GM23338 (cell line): ENCODE measurements around the gene EPHA8.

Experiments
- CREB1 ChIP-seq: fragments of 250-450 bp; sonication (Bioruptor Pico); IDR thresholded peaks from 2 replicates; pipeline ENCODE4 v1.5.0; 2020; ENCODE audit warnings: low read depth, mild to moderate bottlenecking, moderate library complexity
- CTCF ChIP-seq, 2 experiments: fragments of 200-600 bp in 1 of 2; sonication (generic) in 1 of 2; conservative IDR thresholded peaks; 2 replicates each; pipeline versions ENCODE4 v1.5.1 to v1.6.1; 2016 to 2017; ENCODE audit warnings: antibody characterized with exemption in 2 of 2, low read depth in 2 of 2, mild to moderate bottlenecking in 2 of 2, moderate library complexity in 1 of 2
- EZH2 ChIP-seq: fragments of 200-600 bp; sonication (generic); IDR thresholded peaks from one replicate; pipeline ENCODE4 v1.8.0; 2017; ENCODE audit warnings: antibody characterized with exemption, mild to moderate bottlenecking, low read depth; ENCODE audit not compliant: unreplicated experiment
- EZH2phosphoT487 ChIP-seq: fragments of 200-600 bp; sonication (generic); IDR thresholded peaks from one replicate; pipeline ENCODE4 v1.8.1; 2018; ENCODE audit warnings: antibody characterized with exemption; ENCODE audit not compliant: unreplicated experiment
- JUNB ChIP-seq: IDR thresholded peaks from one replicate; pipeline ENCODE4 v1.6.1; 2016; ENCODE audit warnings: antibody characterized with exemption; ENCODE audit not compliant: unreplicated experiment
- NANOG ChIP-seq: IDR thresholded peaks from 2 replicates; pipeline ENCODE4 v1.6.1; 2016; ENCODE audit warnings: antibody characterized with exemption, borderline replicate concordance
- POLR2AphosphoS5 ChIP-seq: IDR thresholded peaks from 2 replicates; pipeline ENCODE4 v1.6.1; 2016; ENCODE audit warnings: antibody characterized with exemption, low read depth
- REST ChIP-seq: IDR thresholded peaks from one replicate; pipeline ENCODE4 v1.6.1; 2018; ENCODE audit warnings: antibody characterized with exemption; ENCODE audit not compliant: unreplicated experiment
- ZNF114 ChIP-seq: fragments of 250-450 bp; sonication (Bioruptor Pico); IDR thresholded peaks from 2 replicates; pipeline ENCODE4 v1.5.0; 2020; ENCODE audit warnings: mild to moderate bottlenecking, moderate library complexity
- ZNF331 ChIP-seq: fragments of 250-450 bp; sonication (Bioruptor Pico); IDR thresholded peaks from 2 replicates; pipeline ENCODE4 v1.5.0; 2020; ENCODE audit warnings: low read depth, mild to moderate bottlenecking, moderate library complexity
- TF ChIP-seq, protein P1 (sequence below): fragments of 250-450 bp; sonication (Bioruptor Pico); IDR thresholded peaks from 2 replicates; pipeline ENCODE4 v1.5.0; 2020; ENCODE audit warnings: mild to moderate bottlenecking, moderate library complexity
- TF ChIP-seq, protein P2 (sequence below): IDR thresholded peaks from 2 replicates; pipeline ENCODE4 v1.6.1; 2016; ENCODE audit warnings: antibody characterized with exemption

- TF ChIP-seq ZNF114 (CRISPR knock-in tag), result no peak
- peak; percentile 9 to 49; a peak in 2 of 4 replicates for TF ChIP-seq CTCF (conservative IDR thresholded peaks at IDR 0.05; ENCODE audit: low read depth in 2 of 2)
- TF ChIP-seq EZH2phosphoT487, result no peak
- TF ChIP-seq JUNB, result no peak
- no peak for TF ChIP-seq CREB1
- no peak for TF ChIP-seq REST
- TF ChIP-seq NANOG, result no peak
- TF ChIP-seq EZH2, result no peak
- no peak for TF ChIP-seq POLR2AphosphoS5
- TF ChIP-seq, protein P1, sequence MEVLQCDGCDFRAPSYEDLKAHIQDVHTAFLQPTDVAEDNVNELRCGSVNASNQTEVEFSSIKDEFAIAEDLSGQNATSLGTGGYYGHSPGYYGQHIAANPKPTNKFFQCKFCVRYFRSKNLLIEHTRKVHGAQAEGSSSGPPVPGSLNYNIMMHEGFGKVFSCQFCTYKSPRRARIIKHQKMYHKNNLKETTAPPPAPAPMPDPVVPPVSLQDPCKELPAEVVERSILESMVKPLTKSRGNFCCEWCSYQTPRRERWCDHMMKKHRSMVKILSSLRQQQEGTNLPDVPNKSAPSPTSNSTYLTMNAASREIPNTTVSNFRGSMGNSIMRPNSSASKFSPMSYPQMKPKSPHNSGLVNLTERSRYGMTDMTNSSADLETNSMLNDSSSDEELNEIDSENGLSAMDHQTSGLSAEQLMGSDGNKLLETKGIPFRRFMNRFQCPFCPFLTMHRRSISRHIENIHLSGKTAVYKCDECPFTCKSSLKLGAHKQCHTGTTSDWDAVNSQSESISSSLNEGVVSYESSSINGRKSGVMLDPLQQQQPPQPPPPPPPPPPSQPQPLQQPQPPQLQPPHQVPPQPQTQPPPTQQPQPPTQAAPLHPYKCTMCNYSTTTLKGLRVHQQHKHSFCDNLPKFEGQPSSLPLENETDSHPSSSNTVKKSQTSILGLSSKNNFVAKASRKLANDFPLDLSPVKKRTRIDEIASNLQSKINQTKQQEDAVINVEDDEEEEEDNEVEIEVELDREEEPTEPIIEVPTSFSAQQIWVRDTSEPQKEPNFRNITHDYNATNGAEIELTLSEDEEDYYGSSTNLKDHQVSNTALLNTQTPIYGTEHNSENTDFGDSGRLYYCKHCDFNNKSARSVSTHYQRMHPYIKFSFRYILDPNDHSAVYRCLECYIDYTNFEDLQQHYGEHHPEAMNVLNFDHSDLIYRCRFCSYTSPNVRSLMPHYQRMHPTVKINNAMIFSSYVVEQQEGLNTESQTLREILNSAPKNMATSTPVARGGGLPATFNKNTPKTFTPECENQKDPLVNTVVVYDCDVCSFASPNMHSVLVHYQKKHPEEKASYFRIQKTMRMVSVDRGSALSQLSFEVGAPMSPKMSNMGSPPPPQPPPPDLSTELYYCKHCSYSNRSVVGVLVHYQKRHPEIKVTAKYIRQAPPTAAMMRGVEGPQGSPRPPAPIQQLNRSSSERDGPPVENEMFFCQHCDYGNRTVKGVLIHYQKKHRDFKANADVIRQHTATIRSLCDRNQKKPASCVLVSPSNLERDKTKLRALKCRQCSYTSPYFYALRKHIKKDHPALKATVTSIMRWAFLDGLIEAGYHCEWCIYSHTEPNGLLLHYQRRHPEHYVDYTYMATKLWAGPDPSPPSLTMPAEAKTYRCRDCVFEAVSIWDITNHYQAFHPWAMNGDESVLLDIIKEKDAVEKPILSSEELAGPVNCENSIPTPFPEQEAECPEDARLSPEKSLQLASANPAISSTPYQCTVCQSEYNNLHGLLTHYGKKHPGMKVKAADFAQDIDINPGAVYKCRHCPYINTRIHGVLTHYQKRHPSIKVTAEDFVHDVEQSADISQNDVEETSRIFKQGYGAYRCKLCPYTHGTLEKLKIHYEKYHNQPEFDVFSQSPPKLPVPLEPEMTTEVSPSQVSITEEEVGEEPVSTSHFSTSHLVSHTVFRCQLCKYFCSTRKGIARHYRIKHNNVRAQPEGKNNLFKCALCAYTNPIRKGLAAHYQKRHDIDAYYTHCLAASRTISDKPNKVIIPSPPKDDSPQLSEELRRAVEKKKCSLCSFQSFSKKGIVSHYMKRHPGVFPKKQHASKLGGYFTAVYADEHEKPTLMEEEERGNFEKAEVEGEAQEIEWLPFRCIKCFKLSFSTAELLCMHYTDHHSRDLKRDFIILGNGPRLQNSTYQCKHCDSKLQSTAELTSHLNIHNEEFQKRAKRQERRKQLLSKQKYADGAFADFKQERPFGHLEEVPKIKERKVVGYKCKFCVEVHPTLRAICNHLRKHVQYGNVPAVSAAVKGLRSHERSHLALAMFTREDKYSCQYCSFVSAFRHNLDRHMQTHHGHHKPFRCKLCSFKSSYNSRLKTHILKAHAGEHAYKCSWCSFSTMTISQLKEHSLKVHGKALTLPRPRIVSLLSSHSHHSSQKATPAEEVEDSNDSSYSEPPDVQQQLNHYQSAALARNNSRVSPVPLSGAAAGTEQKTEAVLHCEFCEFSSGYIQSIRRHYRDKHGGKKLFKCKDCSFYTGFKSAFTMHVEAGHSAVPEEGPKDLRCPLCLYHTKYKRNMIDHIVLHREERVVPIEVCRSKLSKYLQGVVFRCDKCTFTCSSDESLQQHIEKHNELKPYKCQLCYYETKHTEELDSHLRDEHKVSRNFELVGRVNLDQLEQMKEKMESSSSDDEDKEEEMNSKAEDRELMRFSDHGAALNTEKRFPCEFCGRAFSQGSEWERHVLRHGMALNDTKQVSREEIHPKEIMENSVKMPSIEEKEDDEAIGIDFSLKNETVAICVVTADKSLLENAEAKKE, result no peak
- TF ChIP-seq, protein P2, sequence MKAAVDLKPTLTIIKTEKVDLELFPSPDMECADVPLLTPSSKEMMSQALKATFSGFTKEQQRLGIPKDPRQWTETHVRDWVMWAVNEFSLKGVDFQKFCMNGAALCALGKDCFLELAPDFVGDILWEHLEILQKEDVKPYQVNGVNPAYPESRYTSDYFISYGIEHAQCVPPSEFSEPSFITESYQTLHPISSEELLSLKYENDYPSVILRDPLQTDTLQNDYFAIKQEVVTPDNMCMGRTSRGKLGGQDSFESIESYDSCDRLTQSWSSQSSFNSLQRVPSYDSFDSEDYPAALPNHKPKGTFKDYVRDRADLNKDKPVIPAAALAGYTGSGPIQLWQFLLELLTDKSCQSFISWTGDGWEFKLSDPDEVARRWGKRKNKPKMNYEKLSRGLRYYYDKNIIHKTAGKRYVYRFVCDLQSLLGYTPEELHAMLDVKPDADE, result no peak
- TF ChIP-seq ZNF331, result no peak
Measured at GRCh38 chr1:22542886-22543285, 20.4 kb upstream of the EPHA8 start.
